HepG2 (cell line): ENCODE measurements around the gene TOMM22. TPM values are rescaled to one million over a fixed set of nuclear protein-coding genes. Genes with fewer than 3 reads are reported as not detected.
A peak's percentile ranks its signal among the peaks of the same experiment; 100 is the strongest.

Source experiments
- AGO1 ChIP-seq: fragments of 200-400 bp; formaldehyde crosslinking; IDR thresholded peaks from 2 replicates; pipeline ENCODE4 v1.6.1; 2017; ENCODE audit warnings: mild to moderate bottlenecking, low read depth, low read length, moderate library complexity; ENCODE audit not compliant: poor library complexity, severe bottlenecking
- ATF7-NPFF ChIP-seq: sonication (generic); formaldehyde crosslinking; IDR thresholded peaks from 2 replicates; pipeline ENCODE4 v1.8.1; 2023; ENCODE audit warnings: mild to moderate bottlenecking, low read depth, missing genetic modification reagents, moderate library complexity
- BATF2 ChIP-seq: sonication (generic); formaldehyde crosslinking; IDR thresholded peaks from 2 replicates; pipeline ENCODE4 v1.8.0; 2022; ENCODE audit warnings: mild to moderate bottlenecking, missing genetic modification reagents, moderate library complexity
- BORCS8-MEF2B ChIP-seq: sonication (generic); formaldehyde crosslinking; IDR thresholded peaks from 2 replicates; pipeline ENCODE4 v1.8.0; 2022; ENCODE audit warnings: mild to moderate bottlenecking, missing genetic modification reagents
- BRF2 ChIP-seq: sonication (generic); formaldehyde crosslinking; IDR thresholded peaks from 2 replicates; pipeline ENCODE4 v1.8.1; 2022; ENCODE audit warnings: mild to moderate bottlenecking, missing genetic modification reagents
- JUN ChIP-seq: sonication (generic); formaldehyde crosslinking; IDR thresholded peaks from 2 replicates; pipeline ENCODE4 v1.4.0; 2020; ENCODE audit warnings: mild to moderate bottlenecking, missing genetic modification reagents
- KAT2B ChIP-seq: fragments of 150-350 bp; IDR thresholded peaks from 2 replicates; pipeline ENCODE4 v1.6.1; 2014; ENCODE audit warnings: low read depth, low read length, borderline replicate concordance
- PRDM10 ChIP-seq: sonication (generic); formaldehyde crosslinking; IDR thresholded peaks from 2 replicates; pipeline ENCODE4 v1.4.0; 2020; ENCODE audit warnings: low read depth, missing genetic modification reagents
- SOX13 ChIP-seq, 3 experiments: fragments of 450-650 bp in 1 of 3; sonication (generic) in 1 of 3; formaldehyde crosslinking in 1 of 3; IDR thresholded peaks in 2 of 3; conservative IDR thresholded peaks in 1 of 3; 2 replicates each; pipeline versions ENCODE4 v1.5.0 to v1.6.1; 2016 to 2020; ENCODE audit warnings: antibody characterized with exemption in 1 of 3, mild to moderate bottlenecking in 1 of 3, missing compliant biosample characterization in 1 of 3, missing genetic modification reagents in 1 of 3, moderate library complexity in 1 of 3
- SP140L ChIP-seq: sonication (generic); formaldehyde crosslinking; IDR thresholded peaks from 2 replicates; pipeline ENCODE4 v1.4.0; 2020; ENCODE audit warnings: missing genetic modification reagents, borderline replicate concordance
- ZNF362 ChIP-seq: sonication (generic); formaldehyde crosslinking; IDR thresholded peaks from 2 replicates; pipeline ENCODE4 v1.4.0; 2020; ENCODE audit warnings: missing genetic modification reagents, mild to moderate bottlenecking, borderline replicate concordance
- ZNF431 ChIP-seq: sonication (generic); formaldehyde crosslinking; IDR thresholded peaks from 2 replicates; pipeline ENCODE4 v1.9.0; 2022; ENCODE audit warnings: missing genetic modification reagents, low read depth, mild to moderate bottlenecking, borderline replicate concordance
- ZNF749 ChIP-seq: sonication (generic); formaldehyde crosslinking; IDR thresholded peaks from 2 replicates; pipeline ENCODE4 v1.8.0; 2022; ENCODE audit warnings: mild to moderate bottlenecking, missing genetic modification reagents, moderate library complexity, borderline replicate concordance
- ZSCAN20 ChIP-seq: sonication (generic); formaldehyde crosslinking; IDR thresholded peaks from 2 replicates; pipeline ENCODE4 v1.4.0; 2020; ENCODE audit warnings: missing genetic modification reagents, mild to moderate bottlenecking, borderline replicate concordance
- ZSCAN31 ChIP-seq: sonication (generic); formaldehyde crosslinking; IDR thresholded peaks from 2 replicates; pipeline ENCODE4 v1.5.0; 2020; ENCODE audit warnings: low read depth, mild to moderate bottlenecking, missing genetic modification reagents
- polyA plus RNA-seq, 8 experiments: library from polyadenylated mRNA; depleted of rRNA in 3 of 8; stranded (reverse) in 7 of 8; unstranded in 1 of 8; fragments of >200 nt; fragmentation: Illumina TruSeq in 4 of 8; extraction: Trizol in 4 of 8; gene quantifications; 2 replicates each; pipeline versions ENCODE4 v1.2.1 to v1.2.3, GENCODE V29; 2011 to 2016; ENCODE audit warnings: low read depth in 4 of 8, missing spikeins in 1 of 8, mixed read lengths in 1 of 8; ENCODE audit not compliant: insufficient read depth in 1 of 8
- total RNA-seq, 5 experiments: library from RNA; depleted of rRNA; stranded (reverse); fragments of >200 nt; fragmentation: Illumina TruSeq; extraction: Trizol; gene quantifications; 2 replicates each; pipeline ENCODE4 v1.2.3, GENCODE V29; 2016; ENCODE audit warnings: low read depth in 1 of 5

TOMM22 gene
- total and polyA plus RNA-seq, 2 of the 13 experiments (the other 11 are each of a cell fraction or from before 2014, with no cell fraction given): 46.9 to 118 TPM

GRCh38 chr22:38700789-38701628, 19.3 kb downstream of the TOMM22 start, which contains the start of gene JOSD1 (continued):
- peak; percentile 84; the same call in 1 of the 2 replicates for TF ChIP-seq ZSCAN31 (CRISPR knock-in tag)
- peak; percentile 68; the same call in 1 of the 2 replicates for TF ChIP-seq BORCS8-MEF2B (CRISPR knock-in tag)
- peak; percentile 17; the same call in 1 of the 2 replicates for TF ChIP-seq ZNF362 (CRISPR knock-in tag)
- peak; percentile 92; the same call in 1 of the 2 replicates for TF ChIP-seq ZNF749
- peak; percentile 84; the same call in 1 of the 2 replicates for TF ChIP-seq BATF2 (CRISPR knock-in tag)
- TF ChIP-seq SOX13 (IDR thresholded peaks at IDR 0.05): no peak; the same call in 1 of the 2 replicates
- TF ChIP-seq SOX13 (CRISPR knock-in tag; conservative IDR thresholded peaks at IDR 0.05 in 1 of 2, IDR thresholded peaks at IDR 0.05 in 1 of 2): 0 out of 4 replicates have a peak, but pooled peaks of 1 of the 2 experiments have one; percentile 2
- TF ChIP-seq ZNF431 (CRISPR knock-in tag): peak; percentile 87; the same call in 1 of the 2 replicates
- peak; percentile 78; the same call in 1 of the 2 replicates for TF ChIP-seq ATF7-NPFF (CRISPR knock-in tag)
- TF ChIP-seq BRF2 (CRISPR knock-in tag): no peak
- TF ChIP-seq AGO1: peak; percentile 58
- no peak for TF ChIP-seq KAT2B
- TF ChIP-seq JUN: peak; percentile 86
- 0 out of 2 replicates have a peak, but pooled peaks have one; percentile 35 for TF ChIP-seq ZSCAN20
- no peak for TF ChIP-seq SP140L (CRISPR knock-in tag)
- 0 out of 2 replicates have a peak, but pooled peaks have one; percentile 23 for TF ChIP-seq PRDM10 (CRISPR knock-in tag)
